ENCODE measurements around the gene ABCG8.

Gene ABCG8

DNA sequence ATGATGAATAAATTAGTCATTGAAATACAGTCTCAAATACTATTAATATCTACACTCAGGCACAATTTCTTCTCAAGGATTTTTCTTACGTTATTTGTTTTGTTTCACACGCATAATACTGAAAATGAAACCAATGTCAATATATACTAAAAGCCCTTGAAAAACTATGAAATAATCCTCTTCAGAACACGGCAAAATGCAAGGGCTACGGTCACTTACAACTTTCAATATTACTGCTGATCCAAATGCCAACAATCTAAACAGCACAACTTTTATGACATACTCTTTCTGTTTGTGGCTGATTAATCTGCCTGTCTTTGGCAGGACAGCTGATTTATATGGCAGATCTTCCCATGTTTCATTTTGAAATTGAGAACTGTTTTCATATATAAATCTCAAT lies 88.7 kb downstream of the ABCG8 start:
- no peak for DNase-seq

- DNase-seq: no peak
Measured at GRCh38 chr2:43931293-43931692, 92.5 kb downstream of the ABCG8 start.
